Central memory CD4-positive, alpha-beta T cell (primary cell): ENCODE data around the gene NLGN1.
A peak's percentile ranks its signal among the peaks of the same experiment; 100 is the strongest.
"Not testable (repeated sequence)": the region's sequence is repeated elsewhere in the genome, so short reads cannot be mapped to it uniquely, and the experiment has no call there.

Source experiments
- DNase-seq: peaks from one replicate; pipeline ENCODE4 v3.0.0; 2022
- total RNA-seq, 3 experiments: gene quantifications; one replicate each; lab custom pipeline; 2026; lab: John Stamatoyannopoulos, UW

NLGN1 gene
- 0 reads per million in 3 experiments for total RNA-seq

GRCh38 chr3:173397161-173398110 lies at the start of gene NLGN1:
TSS of gene NLGN1 (plus strand) at chr3:173397744.
- no peak for DNase-seq

- DNase-seq, result no peak
These were observed 45.7 kb upstream of the NLGN1 start for GRCh38 chr3:173351886-173352285.

- not testable (repeated sequence) for DNase-seq
These were observed 44.4 kb upstream of the NLGN1 start for GRCh38 chr3:173353137-173353536.

- no peak for DNase-seq
These were observed 43.4 kb upstream of the NLGN1 start for GRCh38 chr3:173354124-173354523.

GRCh38 chr3:173371848-173372487 lies 25.6 kb upstream of the NLGN1 start:
- no peak for DNase-seq

- DNase-seq, result no peak
These were observed 16.9 kb upstream of the NLGN1 start for GRCh38 chr3:173380681-173381080.

GRCh38 chr3:173381936-173382335 lies 15.6 kb upstream of the NLGN1 start:
- not testable (repeated sequence) for DNase-seq

GRCh38 chr3:173395073-173395411 lies 2.5 kb upstream of the NLGN1 start:
- DNase-seq, result no peak

- peak; percentile 41 for DNase-seq
These were observed 1.9 kb upstream of the NLGN1 start for GRCh38 chr3:173395412-173396181.

GRCh38 chr3:173396191-173397041 lies 1.1 kb upstream of the NLGN1 start:
- no peak for DNase-seq

- DNase-seq, result no peak
These were observed 551 bp downstream of the NLGN1 start for GRCh38 chr3:173398111-173398479.

- no peak for DNase-seq
These were observed 1.5 kb downstream of the NLGN1 start for GRCh38 chr3:173399044-173399443.

- no peak for DNase-seq
These were observed 3.8 kb downstream of the NLGN1 start for GRCh38 chr3:173401369-173401768.

GRCh38 chr3:173402656-173403055 lies 5.1 kb downstream of the NLGN1 start:
- DNase-seq, result no peak

GRCh38 chr3:173403376-173403775 lies 5.8 kb downstream of the NLGN1 start:
- no peak for DNase-seq

GRCh38 chr3:173404156-173404555 lies 6.6 kb downstream of the NLGN1 start:
- no peak for DNase-seq

GRCh38 chr3:173410436-173410835 lies 12.9 kb downstream of the NLGN1 start:
- DNase-seq, result no peak

GRCh38 chr3:173410849-173411248 lies 13.3 kb downstream of the NLGN1 start:
- no peak for DNase-seq

- no peak for DNase-seq
These were observed 13.9 kb downstream of the NLGN1 start for GRCh38 chr3:173411375-173411973.

- DNase-seq, result no peak
These were observed 18.5 kb downstream of the NLGN1 start for GRCh38 chr3:173416070-173416469.

GRCh38 chr3:173429076-173429475 lies 31.5 kb downstream of the NLGN1 start:
- DNase-seq, result no peak

GRCh38 chr3:173429527-173429926 lies 32.0 kb downstream of the NLGN1 start:
- no peak for DNase-seq
